Kidney epithelial cell (primary cell): ENCODE measurements around the gene SPATA32. TPM values are rescaled to one million over a fixed set of nuclear protein-coding genes. Genes with fewer than 3 reads are reported as not detected.

Experiments used
- DNase-seq: peaks from one replicate; pipeline ENCODE4 v3.0.0-alpha.2; 2010; ENCODE audit warnings: low read depth
- H3K27me3 ChIP-seq: 2 replicates; pipeline ENCODE4 v1.6.0; 2011; ENCODE audit warnings: low read length; ENCODE audit not compliant: control insufficient read depth, insufficient read depth
- H3K36me3 ChIP-seq: 2 replicates; pipeline ENCODE4 v1.5.1; 2011; ENCODE audit warnings: low read length; ENCODE audit not compliant: control insufficient read depth, insufficient read depth
- H3K4me3 ChIP-seq: 2 replicates; pipeline ENCODE4 v1.5.1; 2011; ENCODE audit warnings: low read depth, mild to moderate bottlenecking, control low read depth, low read length
- CTCF ChIP-seq: IDR thresholded peaks from 2 replicates; pipeline ENCODE4 v1.5.1; 2011; ENCODE audit warnings: mild to moderate bottlenecking, moderate library complexity, low read length, control low read depth, inconsistent platforms; ENCODE audit not compliant: insufficient read depth, poor library complexity, severe bottlenecking
- total RNA-seq: library from RNA; depleted of rRNA; stranded (reverse); fragments of >200 nt; gene quantifications from 2 replicates; pipeline ENCODE4 v1.2.3, GENCODE V29; 2015

Gene SPATA32
- total RNA-seq, 1 donor from 2014 or later = not detected

- H3K36me3 ChIP-seq = no peaks in the 10 kb centered on the region
- peaks cover 2% of the 10 kb centered on the region for H3K27me3 ChIP-seq
- no peak for DNase-seq
- H3K4me3 ChIP-seq = no peak overlapping the region
- TF ChIP-seq CTCF = no peak
Measured at GRCh38 chr17:45220079-45220478, 41.8 kb downstream of the SPATA32 start.

GRCh38 chr17:45218895-45219661, 42.8 kb downstream of the SPATA32 start:
- peak; percentile 86 for TF ChIP-seq CTCF
- peaks cover 2% of the 10 kb centered on the region for H3K27me3 ChIP-seq
- no peak overlapping the region for H3K4me3 ChIP-seq
- no peaks in the 10 kb centered on the region for H3K36me3 ChIP-seq
- no peak for DNase-seq

Other genes starting within 250 kb of the SPATA32 start
- 61.5 and 65.9 TPM in 2 replicates for gene DCAKD, start 210.5 kb downstream of the SPATA32 start, total RNA-seq
- gene NMT1, start 200.8 kb downstream of the SPATA32 start, total RNA-seq = 68.0 and 82.0 TPM in 2 replicates
- gene PLCD3, start 129.6 kb downstream of the SPATA32 start, total RNA-seq = 54.5 and 61.9 TPM in 2 replicates
- gene ACBD4, start 126.4 kb downstream of the SPATA32 start, total RNA-seq = 7.1 and 8.2 TPM in 2 replicates
- 17.9 and 20.0 TPM in 2 replicates for gene HEXIM1, start 113.6 kb downstream of the SPATA32 start, total RNA-seq
- gene HEXIM2, start 100.2 kb downstream of the SPATA32 start, total RNA-seq = 7.7 and 10.4 TPM in 2 replicates
- 26.0 and 27.5 TPM in 2 replicates for gene FMNL1, start 40.2 kb downstream of the SPATA32 start, total RNA-seq
- gene MAP3K14, start 54.9 kb upstream of the SPATA32 start, total RNA-seq = 3.8 and 5.4 TPM in 2 replicates
- gene ARHGAP27, start 170.8 kb upstream of the SPATA32 start, total RNA-seq = 36.4 and 51.6 TPM in 2 replicates
- 33.8 and 42.6 TPM in 2 replicates for gene PLEKHM1, start 228.6 kb upstream of the SPATA32 start, total RNA-seq